Brain microvascular endothelial cell (primary cell): ENCODE data around the gene GOLGA2.

Experiments used
- DNase-seq: peaks from one replicate; pipeline ENCODE4 v3.0.0-alpha.2; 2020
- H3K27ac ChIP-seq: fragments of 250-450 bp; sonication (Bioruptor Pico); 2 replicates; pipeline ENCODE4 v1.5.1; 2020; ENCODE audit warnings: mild to moderate bottlenecking, moderate library complexity
- H3K27me3 ChIP-seq: fragments of 250-450 bp; sonication (Bioruptor Pico); replicated peaks from 2 replicates; pipeline ENCODE4 v1.5.1; 2020; ENCODE audit warnings: mild to moderate bottlenecking
- H3K36me3 ChIP-seq: fragments of 250-450 bp; sonication (Bioruptor Pico); replicated peaks from 2 replicates; pipeline ENCODE4 v1.5.1; 2020; ENCODE audit warnings: mild to moderate bottlenecking
- H3K4me3 ChIP-seq: 2 replicates; pipeline ENCODE4 v1.5.1; 2011; ENCODE audit warnings: low read depth, mild to moderate bottlenecking, control low read depth, low read length, moderate library complexity
- in situ Hi-C: cut with HindIII; loops from 2 replicates; pipeline ENCODE4 v1.10.0; 2017; ENCODE audit warnings: low sequenced_read_pairs, low pct_ligation_motif_present
- TF ChIP-seq, protein P1 (sequence below): IDR thresholded peaks from 2 replicates; pipeline ENCODE4 v1.5.1; 2011; ENCODE audit warnings: low read depth, mild to moderate bottlenecking, moderate library complexity, low read length, control low read depth, inconsistent platforms; ENCODE audit errors: missing control alignments

GOLGA2 gene

DNA sequence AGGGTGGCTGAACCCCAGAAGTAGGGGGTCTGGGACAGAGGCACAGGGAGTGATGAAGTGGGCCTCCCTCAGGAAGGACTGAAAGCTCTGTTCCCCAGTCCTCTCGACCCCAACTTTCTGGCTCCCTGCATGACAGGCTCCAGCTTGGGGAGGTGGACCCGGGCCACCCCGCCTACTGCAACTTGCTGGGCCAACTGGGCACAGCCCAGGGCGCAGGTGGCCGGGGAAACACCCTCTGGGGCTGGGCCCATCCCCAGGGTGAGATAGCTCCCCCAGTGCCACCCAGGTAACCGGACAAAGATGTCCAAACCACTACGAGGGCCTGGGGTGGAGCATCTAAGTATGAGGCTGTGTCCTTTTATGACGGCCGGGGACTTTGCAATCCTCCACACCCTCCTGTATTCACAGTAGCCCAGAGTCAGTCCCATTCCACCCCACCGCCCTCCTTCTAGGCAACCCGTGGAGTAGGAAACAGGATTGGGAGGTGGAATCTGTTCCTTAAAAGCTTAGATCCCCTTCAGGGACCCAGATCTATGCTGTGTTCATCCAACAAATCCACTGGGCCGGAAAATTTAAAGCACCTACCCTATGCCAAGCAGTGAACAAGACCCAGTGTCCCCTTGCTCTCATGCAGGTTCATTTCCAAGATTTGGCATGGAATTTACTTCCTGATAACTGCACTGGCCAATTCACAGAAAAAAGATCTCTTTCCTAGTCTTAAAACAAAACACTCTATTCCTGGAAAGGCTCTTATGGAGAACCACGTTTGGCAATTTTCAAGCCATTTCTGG, 52.7 kb downstream of the GOLGA2 start:
- H3K4me3 ChIP-seq = no peak overlapping the region
- no peaks in the 10 kb centered on the region for H3K27me3 ChIP-seq
- in situ Hi-C loops = no loop called here
- H3K36me3 ChIP-seq = no peaks in the 10 kb centered on the region
- no peak for DNase-seq
- TF ChIP-seq, protein P1, sequence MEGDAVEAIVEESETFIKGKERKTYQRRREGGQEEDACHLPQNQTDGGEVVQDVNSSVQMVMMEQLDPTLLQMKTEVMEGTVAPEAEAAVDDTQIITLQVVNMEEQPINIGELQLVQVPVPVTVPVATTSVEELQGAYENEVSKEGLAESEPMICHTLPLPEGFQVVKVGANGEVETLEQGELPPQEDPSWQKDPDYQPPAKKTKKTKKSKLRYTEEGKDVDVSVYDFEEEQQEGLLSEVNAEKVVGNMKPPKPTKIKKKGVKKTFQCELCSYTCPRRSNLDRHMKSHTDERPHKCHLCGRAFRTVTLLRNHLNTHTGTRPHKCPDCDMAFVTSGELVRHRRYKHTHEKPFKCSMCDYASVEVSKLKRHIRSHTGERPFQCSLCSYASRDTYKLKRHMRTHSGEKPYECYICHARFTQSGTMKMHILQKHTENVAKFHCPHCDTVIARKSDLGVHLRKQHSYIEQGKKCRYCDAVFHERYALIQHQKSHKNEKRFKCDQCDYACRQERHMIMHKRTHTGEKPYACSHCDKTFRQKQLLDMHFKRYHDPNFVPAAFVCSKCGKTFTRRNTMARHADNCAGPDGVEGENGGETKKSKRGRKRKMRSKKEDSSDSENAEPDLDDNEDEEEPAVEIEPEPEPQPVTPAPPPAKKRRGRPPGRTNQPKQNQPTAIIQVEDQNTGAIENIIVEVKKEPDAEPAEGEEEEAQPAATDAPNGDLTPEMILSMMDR = no peak
- H3K27ac ChIP-seq = no peak overlapping the region

DNA sequence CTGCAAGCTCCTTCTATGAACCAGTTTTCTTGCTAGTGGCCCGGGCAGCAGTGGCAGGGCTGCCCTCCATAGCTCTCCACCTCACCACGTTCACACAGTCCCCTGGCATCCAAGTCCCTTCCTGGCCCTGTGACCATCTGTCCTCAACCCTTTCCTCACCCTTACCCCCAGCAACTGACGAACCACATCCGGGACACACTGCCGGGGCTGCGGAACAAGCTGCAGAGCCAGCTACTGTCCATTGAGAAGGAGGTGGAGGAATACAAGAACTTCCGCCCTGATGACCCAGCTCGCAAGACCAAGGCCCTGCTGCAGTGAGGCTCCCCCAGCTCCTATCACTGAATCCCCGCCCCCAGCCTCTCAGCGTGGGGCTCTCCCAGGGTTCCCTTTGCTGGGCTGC, 53.8 kb downstream of the GOLGA2 start:
- Histone ChIP-seq H3K4me3 (no peak overlapping the region), H3K27me3 (no peaks in the 10 kb centered on the region), H3K36me3 (no peaks in the 10 kb centered on the region), H3K27ac (no peak overlapping the region)
- TF ChIP-seq, protein P1 = no peak
- DNase-seq = no peak
- in situ Hi-C loops = no loop called here

DNA sequence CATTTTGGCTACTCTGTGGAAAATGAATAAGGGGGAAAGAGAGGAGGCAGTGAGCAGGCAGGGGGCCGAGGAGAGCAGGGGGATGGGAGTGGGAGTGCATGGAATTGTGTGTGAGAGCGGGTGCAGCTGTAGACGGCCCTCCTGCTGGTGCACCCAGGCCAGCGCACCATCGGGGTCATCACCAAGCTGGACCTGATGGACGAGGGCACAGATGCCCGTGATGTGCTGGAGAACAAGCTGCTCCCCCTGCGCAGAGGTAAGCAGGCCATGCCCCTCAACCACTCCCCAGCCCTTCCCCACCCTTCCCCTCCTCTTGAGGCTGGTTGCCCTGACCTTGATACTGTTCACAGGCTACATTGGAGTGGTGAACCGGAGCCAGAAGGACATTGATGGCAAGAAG, 56.0 kb downstream of the GOLGA2 start:
- Histone ChIP-seq H3K27me3 (no peaks in the 10 kb centered on the region), H3K27ac (no peak overlapping the region), H3K36me3 (no peaks in the 10 kb centered on the region), H3K4me3 (no peak overlapping the region)
- TF ChIP-seq, protein P1 = no peak
- in situ Hi-C loops = no loop called here
- DNase-seq = no peak

DNA sequence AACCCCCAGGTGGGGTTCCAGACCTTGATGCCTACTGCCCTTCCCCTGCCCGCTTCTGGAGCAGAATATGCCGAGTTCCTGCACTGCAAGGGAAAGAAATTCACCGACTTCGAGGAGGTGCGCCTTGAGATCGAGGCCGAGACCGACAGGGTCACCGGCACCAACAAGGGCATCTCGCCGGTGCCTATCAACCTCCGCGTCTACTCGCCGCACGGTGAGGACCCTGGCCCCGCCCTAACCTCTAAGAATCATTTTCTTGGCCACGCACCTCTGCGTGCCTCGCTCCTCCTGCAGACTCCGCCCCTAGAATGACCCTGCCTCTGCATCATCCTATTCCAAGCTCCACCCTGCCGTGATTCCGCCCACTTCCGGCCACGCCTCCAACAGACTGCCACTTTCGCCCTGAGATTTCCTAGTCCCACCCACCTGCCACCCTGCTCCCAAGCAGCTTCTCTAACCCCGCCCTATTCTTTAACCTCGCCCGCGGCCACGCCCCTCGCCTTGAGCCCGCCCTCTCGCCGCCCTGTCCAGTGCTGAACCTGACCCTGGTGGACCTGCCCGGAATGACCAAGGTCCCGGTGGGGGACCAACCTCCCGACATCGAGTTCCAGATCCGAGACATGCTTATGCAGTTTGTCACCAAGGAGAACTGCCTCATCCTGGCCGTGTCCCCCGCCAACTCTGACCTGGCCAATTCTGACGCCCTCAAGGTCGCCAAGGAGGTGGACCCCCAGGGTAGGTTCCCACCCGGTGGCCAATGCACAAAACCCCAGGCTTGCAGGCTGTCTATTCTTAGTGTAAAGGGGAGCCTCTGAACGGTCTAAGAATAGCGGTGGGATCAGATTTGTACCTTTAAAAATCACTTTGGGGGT, 57.1 kb downstream of the GOLGA2 start:
- DNase-seq = peak; percentile 81
- in situ Hi-C loops = no loop called here
- Histone ChIP-seq H3K36me3 (no peaks in the 10 kb centered on the region), H3K27ac (no peak overlapping the region), H3K4me3 (peak overlapping the region; percentile 46), H3K27me3 (no peaks in the 10 kb centered on the region)
- TF ChIP-seq, protein P1 = no peak

DNA sequence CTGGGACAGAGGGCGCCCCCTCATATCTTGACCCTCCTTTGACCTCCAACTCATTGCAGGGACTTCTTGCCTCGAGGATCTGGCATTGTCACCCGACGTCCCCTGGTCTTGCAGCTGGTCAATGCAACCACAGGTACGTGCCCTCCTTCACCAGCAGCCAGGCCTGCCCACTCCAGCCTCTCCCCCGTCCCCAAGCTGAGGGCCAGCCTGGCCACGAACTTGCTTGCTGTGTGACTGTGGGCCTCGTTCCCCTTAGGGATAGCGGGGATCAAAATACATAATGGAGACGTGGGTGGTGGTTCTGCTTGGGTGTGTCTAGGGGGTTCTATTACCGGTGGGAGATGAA, 57.7 kb downstream of the GOLGA2 start:
- H3K27ac ChIP-seq = no peak overlapping the region
- no peak for DNase-seq

More for the DNA sequence above, 57.7 kb downstream of the GOLGA2 start:
- no peaks in the 10 kb centered on the region for H3K36me3 ChIP-seq
- peak overlapping the region; percentile 46 for H3K4me3 ChIP-seq
- in situ Hi-C loops = no loop called here
- TF ChIP-seq, protein P1 = no peak
- no peaks in the 10 kb centered on the region for H3K27me3 ChIP-seq
